ENCODE measurements around the gene SLC27A6. TPM values are rescaled to one million over a fixed set of nuclear protein-coding genes. Genes with fewer than 3 reads are reported as not detected.

Gene SLC27A6
- total RNA-seq (2014; rRNA removed; shearing (Covaris generic)) (3.4 and 4.8 TPM in 2 replicates), polyA plus RNA-seq (2016; fragmentation: Nextera tagmentation; extraction: Ambion mirVana) (2.0 and 2.2 TPM in 2 replicates)
- long read RNA-seq, partial matches to known transcripts: 0 of 6 reads
- long read RNA-seq, other reads (novel, unspliced or antisense): 5 of 6 reads

GRCh38 chr5:128965011-128965637 lies at the start of gene SLC27A6:
SLC27A6 (plus strand) TSS chr5:128965488; CDS start chr5:128966138, 650 bp downstream.
- peak within 1 kb of the TSS; percentile 99 for H2AFZ ChIP-seq

GRCh38 chr5:128919542-128919941 lies 45.7 kb upstream of the SLC27A6 start:
- Mint-ChIP-seq H3K27ac (no peak overlapping the region), H3K4me3 (no peak overlapping the region), H3K27me3 (ENCODE audit: insufficient read depth, low read depth, poor library complexity) (no peaks in the 10 kb centered on the region), H3K36me3 (ENCODE audit: low read depth) (no peaks in the 10 kb centered on the region), H3K4me1 (no peaks in the 10 kb centered on the region), H3K9me3 (no peaks in the 10 kb centered on the region)
- no peak overlapping the region for H3K4me2 ChIP-seq
- H2AFZ ChIP-seq: no peak overlapping the region
- no peak for ATAC-seq
- no peaks in the 10 kb centered on the region for H4K20me1 ChIP-seq (replicated peaks; ENCODE audit: insufficient read depth)
- H3K79me2 ChIP-seq (replicated peaks; ENCODE audit: insufficient read depth): no peaks in the 10 kb centered on the region
- TF ChIP-seq ZNF331 (CRISPR knock-in tag; IDR thresholded peaks at IDR 0.05; ENCODE audit: low read depth): no peak
- H3F3A ChIP-seq (replicated peaks; ENCODE audit: low read depth): no peaks in the 10 kb centered on the region
- no peaks in the 10 kb centered on the region for H3K4me1 ChIP-seq (ENCODE audit: insufficient read depth)
- no peak overlapping the region for H3K27ac ChIP-seq (ENCODE audit: low read depth)
- no peaks in the 10 kb centered on the region for H3K9me2 ChIP-seq (ENCODE audit: insufficient read depth)
- no peak overlapping the region for H3K4me3 ChIP-seq
- no peaks in the 10 kb centered on the region for H3K27me3 ChIP-seq (ENCODE audit: insufficient read depth)
- no peak for DNase-seq (ENCODE audit: low spot score)
- H3K36me3 ChIP-seq (ENCODE audit: insufficient read depth): no peaks in the 10 kb centered on the region

More at GRCh38 chr5:128965011-128965637, at the start of gene SLC27A6:
- Histone ChIP-seq H3K27ac (ENCODE audit: low read depth) (no peak within 1 kb of the TSS), H3K4me2 (peak within 1 kb of the TSS; percentile 95), H3K27me3 (ENCODE audit: insufficient read depth) (peaks cover 33% of the 10 kb centered on the region), H3K4me1 (ENCODE audit: insufficient read depth) (no peaks in the 10 kb centered on the region), H3K36me3 (ENCODE audit: insufficient read depth) (no peaks in the 10 kb centered on the region), H3K9me2 (ENCODE audit: insufficient read depth) (peaks cover 3% of the 10 kb centered on the region; the same call in 1 of the 2 replicates), H3F3A (replicated peaks; ENCODE audit: low read depth) (no peaks in the 10 kb centered on the region), H3K79me2 (replicated peaks; ENCODE audit: insufficient read depth) (no peaks in the 10 kb centered on the region), H4K20me1 (replicated peaks; ENCODE audit: insufficient read depth) (no peaks in the 10 kb centered on the region), H3K4me3 (peak within 1 kb of the TSS; percentile 86)
- peaks cover 23% of the 10 kb centered on the region for H3K27me3 Mint-ChIP-seq (ENCODE audit: insufficient read depth, low read depth, poor library complexity)
- peak within 1 kb of the TSS; percentile 72 for H3K4me3 Mint-ChIP-seq
- peaks cover 14% of the 10 kb centered on the region; the same call in 2 of the 3 replicates for H3K9me3 Mint-ChIP-seq
- 0 out of 4 replicates have a peak, but pooled peaks of 1 of the 2 experiments have one; percentile 0 for TF ChIP-seq CTCF (conservative IDR thresholded peaks at IDR 0.05; ENCODE audit: low read depth in 2 of 2)
- TF ChIP-seq ZNF114 (CRISPR knock-in tag; IDR thresholded peaks at IDR 0.05): no peak
- TF ChIP-seq POLR2AphosphoS5 (IDR thresholded peaks at IDR 0.05; ENCODE audit: low read depth): peak; percentile 63
- peak; percentile 92 for ATAC-seq
- peaks cover 11% of the 10 kb centered on the region; the same call in 2 of the 3 replicates for H3K36me3 Mint-ChIP-seq (ENCODE audit: low read depth)
- H3K4me1 Mint-ChIP-seq: peaks cover 13% of the 10 kb centered on the region
- no peak within 1 kb of the TSS for H3K27ac Mint-ChIP-seq
- DNase-seq (ENCODE audit: low spot score): peak; percentile 78

GRCh38 chr5:128920345-128921215 lies 44.7 kb upstream of the SLC27A6 start:
- Histone ChIP-seq H3K27me3 (ENCODE audit: insufficient read depth) (no peaks in the 10 kb centered on the region), H3K4me3 (no peak overlapping the region), H3K4me1 (ENCODE audit: insufficient read depth) (no peaks in the 10 kb centered on the region), H3F3A (replicated peaks; ENCODE audit: low read depth) (no peaks in the 10 kb centered on the region), H3K27ac (ENCODE audit: low read depth) (no peak overlapping the region), H3K79me2 (replicated peaks; ENCODE audit: insufficient read depth) (no peaks in the 10 kb centered on the region), H4K20me1 (replicated peaks; ENCODE audit: insufficient read depth) (no peaks in the 10 kb centered on the region), H3K9me2 (ENCODE audit: insufficient read depth) (no peaks in the 10 kb centered on the region), H3K36me3 (ENCODE audit: insufficient read depth) (no peaks in the 10 kb centered on the region), H2AFZ (no peak overlapping the region), H3K4me2 (no peak overlapping the region)
- Mint-ChIP-seq H3K4me3 (no peak overlapping the region), H3K9me3 (no peaks in the 10 kb centered on the region), H3K4me1 (no peaks in the 10 kb centered on the region), H3K27me3 (ENCODE audit: insufficient read depth, low read depth, poor library complexity) (no peaks in the 10 kb centered on the region), H3K36me3 (ENCODE audit: low read depth) (no peaks in the 10 kb centered on the region), H3K27ac (no peak overlapping the region)
- TF ChIP-seq ZNF114 (CRISPR knock-in tag; IDR thresholded peaks at IDR 0.05): no peak
- ATAC-seq (no peak), DNase-seq (ENCODE audit: low spot score) (no peak)

Measured in GM23338 (cell line).